Esophagus mucosa (tissue), 1 donor: ENCODE measurements around the gene TSPAN1. TPM values are rescaled to one million over a fixed set of nuclear protein-coding genes. Genes with fewer than 3 reads are reported as not detected.

Experiments used
- ATAC-seq: fragments of 200-7000 bp; cut with Tn5 transposase; one replicate; pipeline ENCODE4 v1.9.1; 2020
- total RNA-seq: library from RNA; stranded (reverse); gene quantifications from one replicate; pipeline ENCODE4 v1.2.4, GENCODE V29; 2023
- donor health status: DM: yes; HTN: yes; CAD: no.

The TSPAN1 gene
- total RNA-seq, 1 donor from 2014 or later, result 4.7 TPM

DNA sequence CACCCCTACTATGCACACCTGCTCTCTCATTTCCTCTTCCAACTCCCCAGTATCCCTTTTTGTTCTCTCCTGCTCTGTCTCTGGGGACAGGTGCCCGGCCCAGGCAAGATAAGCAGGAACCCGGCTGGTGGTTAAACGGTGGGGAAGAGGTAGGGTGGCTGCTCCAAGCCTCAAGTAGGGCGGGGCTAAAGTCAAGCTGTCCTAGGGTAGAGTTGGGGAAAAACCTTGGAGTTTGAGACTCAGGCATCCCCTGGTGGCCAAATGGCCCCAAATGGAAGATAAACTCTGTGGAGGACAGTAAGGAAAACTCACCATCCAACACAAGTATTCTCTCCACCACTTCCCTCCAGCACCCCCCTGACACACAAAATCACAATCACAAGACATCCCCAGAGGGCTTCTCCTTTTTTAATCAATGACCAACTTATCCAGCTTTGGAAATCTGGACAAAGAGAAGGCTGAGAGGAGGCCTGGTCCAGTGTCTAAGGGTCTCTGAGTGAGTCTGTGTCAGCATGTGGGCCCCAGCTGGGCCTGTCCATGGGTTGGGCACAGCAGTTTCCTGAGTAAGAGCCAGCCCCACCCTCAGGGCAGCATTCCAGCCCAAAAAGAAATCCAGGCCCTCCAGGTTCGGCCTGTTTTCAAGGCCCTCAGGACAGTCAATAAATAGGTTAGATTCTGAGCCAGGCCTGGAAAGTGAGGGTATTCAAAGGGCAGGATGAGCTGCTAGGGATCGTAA, 13.6 kb downstream of the TSPAN1 start:
- peak; percentile 11 for ATAC-seq

DNA sequence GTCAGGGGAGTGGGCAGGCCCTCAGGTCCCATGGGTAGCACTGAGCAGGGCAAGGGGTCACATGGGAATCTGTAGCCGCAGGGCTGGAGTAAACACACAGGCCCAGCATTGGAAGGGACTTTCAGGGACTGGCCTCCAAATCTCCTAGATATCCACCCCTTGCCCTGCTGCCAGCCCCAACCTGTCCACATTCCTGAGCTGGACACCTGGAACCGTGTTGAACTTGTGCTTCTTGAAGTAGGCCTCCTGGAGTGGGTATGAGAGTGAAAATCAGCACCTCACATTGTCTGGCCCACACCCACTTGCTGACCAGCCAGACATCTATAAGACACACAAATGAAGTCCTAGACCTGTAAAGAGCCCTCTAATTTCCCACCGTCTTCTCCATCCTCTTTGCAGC, 15.7 kb downstream of the TSPAN1 start:
- no peak for ATAC-seq

DNA sequence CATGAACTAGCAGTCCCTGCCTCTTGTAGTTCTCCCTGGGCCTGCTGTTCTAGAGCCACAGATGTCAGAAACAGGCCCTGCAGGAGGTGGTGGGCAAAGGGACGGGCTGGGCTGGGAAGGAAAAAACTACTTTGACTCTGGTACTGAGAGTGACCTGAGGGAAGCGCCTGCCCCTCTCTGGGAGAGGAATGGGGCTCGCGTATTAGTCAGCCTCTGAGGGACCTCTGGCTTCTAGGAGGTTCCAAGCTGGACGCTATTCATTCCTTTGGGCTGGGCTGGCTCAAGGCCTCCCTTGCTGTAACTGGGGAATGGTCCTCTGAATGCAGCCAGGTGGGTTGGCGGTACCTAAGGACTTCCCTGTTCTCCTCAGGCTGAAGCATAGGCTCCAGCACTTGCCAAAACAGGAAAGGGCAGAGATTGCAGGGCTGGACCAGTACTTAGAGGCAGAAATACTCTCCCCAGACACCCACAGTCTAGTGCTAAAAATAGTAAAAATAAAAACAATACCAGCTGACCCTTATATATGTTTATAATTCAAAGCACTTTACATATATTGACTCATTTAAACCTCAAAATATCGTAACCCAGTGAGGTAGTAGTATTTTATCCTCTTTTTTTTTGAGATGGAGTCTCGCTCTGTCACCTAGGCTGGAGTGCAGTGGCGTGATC, 16.3 kb downstream of the TSPAN1 start:
- ATAC-seq, result no peak

DNA sequence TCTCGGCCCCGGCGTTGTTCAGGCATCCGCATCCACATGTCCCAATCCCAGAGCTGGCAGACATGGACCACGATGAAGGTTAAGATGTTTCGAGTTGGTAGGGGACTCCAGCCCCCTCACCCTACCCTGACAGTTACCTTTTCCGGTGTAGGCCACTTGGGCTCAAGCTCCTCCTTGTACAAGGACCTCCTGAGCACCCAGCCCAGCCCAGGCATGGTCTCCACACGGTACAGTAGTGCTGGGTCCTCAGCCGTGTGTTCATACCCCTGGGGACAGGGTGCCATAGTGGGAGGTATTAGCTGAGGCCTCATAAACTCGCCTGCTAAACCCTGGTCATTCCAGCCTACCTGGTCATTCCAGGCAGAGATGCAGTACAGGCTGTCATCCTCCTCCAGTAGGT, 17.3 kb downstream of the TSPAN1 start:
- ATAC-seq, result no peak

DNA sequence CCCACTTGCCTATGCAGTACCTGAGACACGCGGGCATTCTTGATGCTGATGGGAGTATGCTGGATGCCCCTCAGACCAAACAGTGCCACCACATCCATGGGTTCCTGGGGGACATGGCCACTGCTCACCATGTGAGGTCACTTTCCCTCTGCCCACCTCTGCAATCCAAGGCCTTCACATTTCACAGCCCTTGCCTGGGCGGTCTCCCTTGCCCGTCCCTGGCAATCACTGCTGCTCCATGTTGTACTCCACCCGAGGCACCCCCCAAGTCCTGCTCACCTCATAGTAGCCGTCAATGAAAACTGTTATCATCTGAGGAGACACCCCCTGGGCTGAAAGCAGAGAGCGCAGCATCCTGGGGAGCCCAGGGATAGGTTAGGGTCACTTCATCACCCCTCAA, 18.4 kb downstream of the TSPAN1 start:
- no peak for ATAC-seq

DNA sequence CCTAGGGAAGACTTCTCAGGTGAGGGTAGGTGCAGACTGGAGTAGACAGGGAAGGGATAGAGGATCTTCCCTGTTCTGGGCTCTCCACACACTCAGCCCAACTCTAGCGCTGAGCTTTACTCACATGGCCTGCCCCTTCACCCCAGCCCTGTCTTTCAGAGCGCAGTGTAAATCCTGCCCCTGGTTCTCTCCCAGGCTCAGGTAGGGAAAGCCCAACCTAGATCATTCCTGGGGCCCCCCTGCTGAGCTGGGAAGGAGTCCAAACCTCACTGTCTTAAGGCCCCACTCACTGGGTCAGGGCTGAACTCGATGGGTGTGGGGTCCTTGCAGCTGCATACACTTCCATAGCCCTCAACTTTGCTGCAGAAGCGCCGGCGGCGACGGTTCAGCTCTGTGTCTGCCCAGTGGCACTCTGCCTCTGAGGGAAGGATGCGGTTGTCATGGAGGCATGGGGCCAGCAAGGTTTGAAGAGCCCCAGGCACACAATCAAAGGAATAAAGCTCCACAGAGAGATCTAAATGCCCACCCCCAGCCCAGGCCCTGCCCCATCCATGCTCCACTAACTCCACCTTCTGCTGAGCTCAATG, 19.2 kb downstream of the TSPAN1 start:
- no peak for ATAC-seq

DNA sequence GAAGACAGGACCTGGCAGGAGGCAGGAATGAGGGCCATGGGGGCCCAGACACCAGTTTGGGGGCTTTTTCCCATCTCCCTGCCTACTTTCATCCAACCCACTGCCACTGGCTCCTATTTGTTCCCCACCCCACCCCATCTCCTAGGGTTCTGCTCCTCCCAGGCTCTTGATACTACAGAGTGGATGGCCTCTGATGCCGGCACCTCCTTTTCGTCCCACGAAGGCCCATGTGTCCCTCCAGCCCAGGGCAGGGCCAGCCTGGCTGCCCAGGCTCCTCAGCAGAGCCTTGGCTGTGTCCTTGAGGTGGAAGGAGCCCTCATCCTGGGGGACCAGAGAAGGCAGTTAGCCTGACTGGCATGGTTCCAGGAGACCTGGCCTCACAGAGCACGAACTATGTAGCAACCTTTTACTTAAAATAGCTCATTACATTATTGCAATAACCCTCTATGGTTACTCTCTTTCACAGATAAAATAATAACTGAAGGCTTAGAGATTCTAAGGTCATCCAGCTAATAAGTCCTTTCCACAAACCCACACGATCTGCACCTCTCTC, 19.8 kb downstream of the TSPAN1 start:
- no peak for ATAC-seq

DNA sequence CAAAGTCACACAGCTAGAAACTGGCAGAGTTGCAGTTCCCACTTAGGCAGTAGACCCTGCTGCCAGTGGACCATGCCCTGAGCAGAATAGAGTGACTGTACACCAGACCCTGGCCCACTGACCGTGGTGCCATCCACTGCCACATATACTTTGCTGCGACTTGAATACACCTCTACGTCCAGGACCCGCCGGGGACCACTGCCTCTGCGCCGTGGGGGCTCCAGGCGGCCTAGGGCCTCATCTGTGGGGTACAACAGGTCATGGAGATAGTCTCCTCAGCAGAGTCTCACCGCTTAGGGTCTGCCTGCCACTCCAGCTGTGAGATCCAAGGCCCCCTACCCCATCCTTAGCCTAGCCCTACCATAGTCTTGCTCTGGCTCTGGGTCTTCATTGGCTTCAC, 21.7 kb downstream of the TSPAN1 start:
- ATAC-seq, result no peak

DNA sequence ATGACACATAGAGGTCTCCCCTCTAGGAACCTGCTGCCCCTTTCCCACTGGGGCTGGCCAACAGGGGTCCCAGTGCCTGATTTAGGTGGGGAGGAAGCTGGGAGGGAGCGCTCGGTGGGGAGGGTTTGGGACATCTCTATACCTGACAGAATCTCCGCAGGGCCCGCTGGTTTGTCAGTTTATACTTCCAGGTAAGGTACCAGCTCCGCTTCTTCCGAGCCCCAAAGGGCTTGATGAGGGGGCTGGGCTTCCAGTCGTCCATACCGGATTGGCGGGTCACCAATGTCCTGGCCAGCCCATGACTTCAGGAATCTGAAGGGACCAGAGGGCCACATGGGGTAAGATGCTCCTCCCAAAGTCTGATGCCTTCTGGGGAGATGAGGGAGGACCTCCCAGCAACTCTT, 22.7 kb downstream of the TSPAN1 start:
- ATAC-seq, result peak; percentile 10

DNA sequence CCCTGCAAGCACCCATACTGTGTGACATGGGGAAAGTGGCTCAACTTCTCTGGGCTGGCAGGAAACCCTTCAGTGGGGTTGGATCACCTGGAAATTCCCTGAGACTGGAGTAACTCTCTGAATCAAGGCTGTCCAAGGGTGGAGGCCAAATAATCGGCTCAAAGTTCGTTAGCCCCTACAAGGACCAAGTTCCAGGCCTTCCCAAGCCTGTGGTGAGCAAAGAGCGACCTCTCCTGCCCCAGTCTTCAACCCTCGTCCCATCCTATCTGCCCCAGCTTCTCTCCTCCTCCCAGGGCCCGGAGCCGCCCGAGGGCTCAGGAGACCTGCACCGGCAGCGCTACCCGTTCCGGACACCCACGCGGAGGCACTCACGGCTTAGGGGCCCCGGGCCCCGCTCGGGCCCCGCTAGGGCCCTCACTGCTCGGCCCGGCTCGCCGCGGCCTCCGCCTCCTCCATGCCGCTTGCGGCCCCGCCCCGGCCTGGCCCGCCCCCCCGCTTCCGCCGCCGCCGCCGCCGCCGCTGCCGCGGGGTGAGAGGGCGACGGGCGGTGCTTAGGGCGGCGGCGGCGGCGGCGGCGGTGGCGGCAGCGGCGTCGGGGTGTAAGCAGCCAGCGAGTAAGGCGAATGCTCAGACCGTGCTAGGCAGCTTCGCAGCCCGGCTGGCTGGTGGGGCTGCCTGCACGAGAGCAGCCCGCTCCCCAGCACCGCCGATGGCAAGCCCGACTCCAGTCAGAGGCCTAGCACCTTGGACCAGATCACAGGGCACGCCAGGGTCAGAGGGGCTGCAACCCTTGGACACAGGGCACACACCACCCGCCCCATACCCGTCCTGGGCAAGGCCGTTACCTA, 23.3 kb downstream of the TSPAN1 start, which contains the start of gene POMGNT1:
POMGNT1 (minus strand) TSS at position 471 of the 848 bp plus-strand sequence. CDS start 613 bp downstream, outside the sequence.
- ATAC-seq, result peak; percentile 89

DNA sequence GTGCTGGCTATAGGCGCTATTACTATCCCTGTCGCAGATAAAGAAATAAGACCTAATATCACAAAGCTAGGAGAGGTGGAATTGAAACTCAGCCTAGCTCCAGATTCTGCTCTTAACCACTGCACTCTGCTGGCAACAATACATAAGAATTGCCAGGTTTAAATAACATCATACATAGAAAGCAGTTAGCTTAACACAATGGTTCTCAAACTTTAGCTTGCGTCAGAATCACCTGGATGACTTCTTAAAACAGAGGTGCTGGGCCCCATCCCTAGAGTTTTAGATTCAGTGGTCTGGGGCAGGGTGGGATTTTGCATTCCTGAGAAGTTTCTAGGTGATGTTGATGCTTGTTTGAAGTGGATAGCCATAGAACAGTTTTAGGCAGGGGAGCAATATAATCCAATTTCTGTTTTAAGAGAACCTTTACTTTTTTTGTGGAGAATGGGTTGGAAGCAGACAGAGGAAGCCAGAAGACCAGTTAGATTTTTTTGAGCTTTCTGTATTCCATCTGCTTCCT, 24.4 kb downstream of the TSPAN1 start:
- ATAC-seq, result no peak

DNA sequence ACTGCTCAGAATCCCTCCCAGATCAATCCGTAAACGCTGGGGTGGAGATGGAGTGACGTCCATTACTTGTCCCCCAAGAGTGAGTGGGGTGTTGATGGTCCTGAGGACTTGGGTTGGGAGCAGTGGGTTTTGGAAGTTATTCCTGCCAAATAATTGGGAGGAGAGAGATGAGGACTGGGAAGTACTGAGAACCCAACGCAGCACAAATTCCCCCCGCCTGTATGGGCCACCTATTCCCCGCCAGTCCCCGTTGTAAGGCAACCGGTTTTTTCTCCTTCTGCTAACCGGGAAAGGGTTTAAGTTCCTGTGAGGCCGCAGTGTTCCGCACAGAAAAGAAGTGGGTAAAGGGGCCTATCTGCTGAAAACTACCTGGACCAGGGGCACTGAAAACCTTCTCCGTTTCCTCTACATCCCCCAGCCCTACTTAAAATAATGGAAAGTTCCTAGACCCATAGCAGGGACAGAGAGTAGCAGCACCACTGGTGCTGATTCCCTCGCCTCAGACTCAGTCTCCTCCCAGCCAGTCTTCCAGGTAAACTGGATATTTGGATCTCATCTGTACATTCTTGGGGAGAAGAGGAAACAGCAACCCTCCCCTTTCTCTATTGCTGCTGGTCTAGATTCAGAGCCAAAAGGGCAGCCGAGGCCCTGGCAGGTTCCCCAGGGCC, 29.0 kb downstream of the TSPAN1 start:
- ATAC-seq, result no peak

DNA sequence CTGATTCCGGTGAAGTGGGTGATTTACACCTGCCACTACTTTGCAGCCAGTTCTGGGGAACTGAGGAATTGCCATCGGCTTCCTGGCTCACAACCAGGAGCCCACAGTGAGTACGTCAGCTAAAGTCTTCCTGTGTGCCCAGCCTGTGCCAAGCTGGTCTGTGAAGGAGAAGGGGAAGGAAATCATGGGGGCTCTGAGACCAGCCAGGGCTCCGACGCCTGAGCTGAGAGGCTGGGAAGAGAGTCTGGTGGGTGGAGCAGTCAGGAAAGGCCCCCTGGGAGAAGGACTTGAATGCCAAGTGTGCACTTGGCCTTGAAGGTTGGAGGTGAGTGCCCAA, 29.5 kb downstream of the TSPAN1 start:
- ATAC-seq, result no peak

DNA sequence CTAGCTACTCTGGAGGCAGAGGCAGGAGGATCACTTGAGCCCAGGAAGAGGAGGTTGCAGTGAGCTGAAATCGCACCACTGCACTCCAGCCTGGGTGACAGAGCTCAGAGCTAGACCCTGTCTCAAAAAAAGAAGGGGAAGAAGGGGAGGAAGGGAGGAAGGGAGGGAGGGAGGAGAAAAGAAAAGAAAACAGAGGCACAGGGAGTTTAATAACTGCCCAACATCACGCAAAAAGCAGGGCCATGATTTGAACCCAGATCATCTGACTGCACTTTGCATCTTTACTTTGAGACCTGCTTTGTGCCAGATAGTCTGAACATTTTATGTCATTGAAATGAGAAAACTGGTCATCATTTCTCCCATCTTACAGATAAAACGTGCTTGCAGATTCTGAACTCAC, 30.3 kb downstream of the TSPAN1 start:
- ATAC-seq, result no peak

DNA sequence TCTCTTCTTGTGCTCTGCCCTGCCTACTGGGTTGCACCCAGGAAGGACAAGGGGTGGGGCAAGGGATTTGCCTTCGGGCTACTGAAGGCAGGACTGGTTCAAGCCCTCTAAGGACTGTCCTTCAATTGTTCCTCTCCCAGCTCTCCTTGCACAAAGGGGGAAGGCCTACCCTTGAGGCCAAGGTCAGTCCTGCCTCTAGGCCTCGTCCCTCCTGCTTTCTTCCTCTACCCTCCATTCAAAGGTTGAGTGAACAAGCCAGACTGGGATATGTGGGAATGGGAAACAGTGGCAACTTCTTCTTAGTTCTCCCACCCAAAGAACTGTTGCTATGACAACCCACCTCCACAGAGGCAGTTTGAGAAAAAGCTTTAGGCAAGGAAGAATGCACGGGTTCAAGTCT, 30.9 kb downstream of the TSPAN1 start:
- ATAC-seq, result peak; percentile 42

DNA sequence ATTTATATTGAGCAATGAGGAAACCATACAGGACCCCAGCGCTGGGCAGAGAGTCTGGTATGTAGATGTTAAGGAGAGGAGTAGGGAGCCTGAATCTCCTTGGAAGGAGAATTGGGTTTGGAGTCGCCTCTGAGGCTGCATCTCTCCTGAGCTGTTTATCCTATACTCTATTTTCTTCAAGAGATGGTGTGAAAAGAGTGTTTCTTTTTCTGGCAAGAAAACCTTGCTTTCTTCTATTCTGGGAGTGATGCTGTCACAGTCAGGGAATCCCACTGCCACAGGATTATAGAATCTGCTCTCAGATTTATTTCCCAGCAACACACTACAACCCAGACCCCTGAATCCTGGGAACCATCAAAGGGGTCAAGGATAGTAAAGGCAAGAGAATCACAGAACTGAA, 31.5 kb downstream of the TSPAN1 start:
- ATAC-seq, result no peak

DNA sequence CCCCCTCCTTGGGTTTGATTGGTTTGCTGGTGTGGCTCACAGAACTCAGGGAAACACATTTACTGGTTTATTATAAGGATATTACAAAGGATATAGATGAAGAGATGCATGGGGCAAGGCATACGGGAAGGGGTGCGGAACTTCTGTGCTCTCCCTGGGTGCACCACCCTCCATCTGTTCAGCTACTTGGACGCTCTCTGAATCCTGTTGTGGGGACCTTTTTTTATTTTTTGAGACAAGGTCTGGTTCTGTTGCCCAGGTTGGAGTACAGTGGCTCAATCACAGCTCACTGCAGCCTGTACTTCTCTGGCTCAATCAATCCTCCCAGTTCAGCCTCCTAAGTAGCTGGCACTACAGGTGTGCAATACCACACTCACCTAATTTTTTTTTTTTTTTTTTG, 35.7 kb downstream of the TSPAN1 start:
- ATAC-seq, result no peak

DNA sequence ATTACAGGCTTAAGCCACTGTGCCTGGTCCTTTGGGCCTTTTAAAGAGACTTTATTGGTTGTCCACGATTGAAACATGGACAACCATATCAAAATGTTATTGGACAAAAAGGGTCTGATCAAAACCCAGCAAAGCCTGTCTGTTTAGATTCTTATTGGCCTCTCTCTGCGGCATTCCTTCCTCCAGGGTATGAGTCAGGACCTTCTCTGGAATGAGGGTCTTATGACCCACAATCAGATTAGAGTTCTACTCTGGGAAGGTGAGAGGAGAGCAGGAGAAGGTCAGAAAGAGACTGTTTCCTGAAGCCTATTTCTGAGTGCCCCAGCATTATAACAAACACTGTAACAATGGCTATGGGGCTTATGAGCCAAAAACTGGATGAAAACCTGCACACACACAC, 36.2 kb downstream of the TSPAN1 start:
- no peak for ATAC-seq

DNA sequence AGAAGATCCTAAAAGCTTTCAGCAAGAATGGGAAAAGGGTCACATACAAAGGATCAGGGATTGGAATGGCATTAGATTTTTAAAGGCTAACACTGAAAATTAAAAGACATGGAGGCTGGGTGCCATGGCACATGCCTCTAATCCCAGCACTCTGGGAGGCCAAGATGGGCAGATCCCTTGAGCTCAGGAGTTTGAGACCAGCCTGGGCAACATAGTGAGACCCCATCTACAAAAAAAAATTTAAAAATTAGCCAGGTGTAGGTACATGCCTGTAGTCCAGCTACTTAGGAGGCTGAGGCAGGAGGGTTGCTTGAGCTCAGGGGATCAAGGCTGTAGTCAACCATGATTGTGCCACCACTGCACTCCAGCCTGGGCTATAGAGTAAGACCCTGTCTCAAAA, 40.6 kb downstream of the TSPAN1 start:
- no peak for ATAC-seq

DNA sequence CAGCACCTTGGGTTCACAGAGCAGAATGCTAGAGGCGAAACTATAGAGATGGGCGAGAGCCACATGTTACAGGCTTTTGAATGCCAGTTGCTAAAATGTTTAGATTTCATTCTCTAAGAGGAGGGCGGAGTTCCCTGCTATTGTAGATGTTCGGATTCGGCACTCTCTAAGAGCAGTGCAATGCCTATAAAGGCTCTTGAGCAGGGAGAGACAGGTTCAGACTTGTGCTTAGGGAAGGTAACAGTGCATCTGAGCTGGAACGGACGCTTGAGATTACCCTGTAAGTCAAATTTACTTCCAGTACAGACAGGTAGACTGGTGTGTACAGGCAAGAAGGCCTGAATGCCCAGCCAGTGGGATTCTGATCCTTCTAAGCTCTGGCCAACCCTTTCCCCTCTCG, 43.6 kb downstream of the TSPAN1 start:
- ATAC-seq, result peak; percentile 96

DNA sequence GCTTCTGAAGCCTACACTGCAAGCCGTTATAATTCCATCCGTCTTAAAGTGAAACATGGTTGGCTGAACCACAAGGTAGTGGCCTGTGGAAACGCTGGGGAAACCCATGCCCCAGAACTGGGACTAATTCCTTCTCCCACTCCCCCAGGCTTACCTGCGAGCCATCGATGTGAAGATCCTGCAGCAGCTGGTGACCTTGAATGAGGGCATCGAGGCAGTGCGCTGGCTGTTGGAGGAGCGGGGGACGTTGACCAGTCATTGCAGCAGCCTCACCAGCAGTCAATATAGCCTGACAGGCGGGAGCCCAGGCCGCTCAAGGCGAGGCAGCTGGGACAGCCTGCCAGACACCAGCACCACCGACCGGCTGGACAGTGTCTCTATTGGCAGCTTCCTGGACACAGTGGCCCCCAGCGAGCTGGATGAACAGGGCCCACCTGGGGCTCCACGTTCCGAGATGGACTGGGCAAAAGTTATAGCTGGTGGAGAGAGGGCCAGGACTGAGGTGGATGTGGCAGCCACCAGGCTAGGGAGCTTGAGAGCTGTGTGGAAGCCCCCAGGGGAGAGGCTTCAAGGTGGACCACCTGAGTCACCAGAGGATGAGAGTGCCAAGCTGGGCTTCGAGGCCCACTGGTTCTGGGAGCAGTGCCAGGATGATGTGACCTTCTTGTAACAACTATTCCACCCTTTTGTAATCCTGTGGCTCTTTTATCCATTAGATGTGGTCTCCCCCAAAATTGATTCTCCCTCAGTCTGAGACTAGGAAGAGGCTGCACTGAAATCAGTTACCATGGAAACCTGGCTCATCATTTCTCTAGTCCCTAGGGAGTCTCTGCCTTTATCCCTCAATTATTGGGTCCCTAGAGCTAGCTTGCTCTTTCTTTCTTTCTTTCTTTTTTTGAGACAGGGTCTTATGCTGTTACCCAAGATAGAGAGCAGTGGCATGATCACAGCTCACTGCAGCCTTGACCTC, 44.9 kb downstream of the TSPAN1 start:
- ATAC-seq, result no peak
